ENCODE measurements around the gene ADGRG1. TPM values are rescaled to one million over a fixed set of nuclear protein-coding genes. Genes with fewer than 3 reads are reported as not detected.

The ADGRG1 gene
- total RNA-seq, 2 experiments from 2014 or later = 2.2 to 2.9 TPM

DNA sequence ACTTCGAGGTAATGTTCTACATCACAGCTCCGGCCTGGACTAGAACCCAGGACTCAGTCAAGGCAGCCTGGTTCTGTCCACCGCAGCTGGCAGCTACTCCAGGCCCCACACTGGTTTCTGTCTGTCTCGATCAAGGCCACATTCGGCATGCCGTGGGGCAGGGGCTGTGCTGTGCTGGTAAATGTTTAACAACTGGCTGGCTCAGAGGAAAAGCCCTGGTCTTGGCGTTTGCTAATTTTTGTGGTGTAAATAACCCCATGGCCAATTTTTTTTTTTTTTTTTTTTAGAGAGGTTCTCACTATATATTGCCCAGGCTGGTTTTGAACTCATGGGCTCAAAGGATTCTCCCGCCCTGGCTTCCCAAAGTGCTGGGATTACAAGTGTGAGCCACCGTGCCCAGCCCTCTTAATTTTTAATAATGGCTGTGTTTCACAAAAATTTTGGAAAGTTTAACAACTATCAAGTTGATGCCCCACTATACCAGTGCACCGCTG, 65.8 kb downstream of the ADGRG1 start:
- Mint-ChIP-seq H3K27me3 (peaks cover 15% of the 10 kb centered on the region), H3K36me3 (ENCODE audit: low read depth) (no peaks in the 10 kb centered on the region), H3K27ac (no peak overlapping the region), H3K9me3 (no peaks in the 10 kb centered on the region), H3K4me3 (no peak overlapping the region), H3K4me1 (peaks cover 22% of the 10 kb centered on the region)
- CTCF ChIA-PET = no interaction called here
- POLR2A ChIA-PET = no interaction called here
- no peak for DNase-seq

GRCh38 chr16:57694725-57695679, 66.6 kb downstream of the ADGRG1 start, which contains the start of gene DRC7:
TSS of gene DRC7 (plus strand) at chr16:57694806. CDS start at chr16:57697950, 3,144 bp downstream.
- Mint-ChIP-seq H3K9me3 (no peaks in the 10 kb centered on the region), H3K27me3 (peaks cover 15% of the 10 kb centered on the region), H3K36me3 (ENCODE audit: low read depth) (no peaks in the 10 kb centered on the region), H3K27ac (no peak within 1 kb of the TSS), H3K4me1 (peaks cover 15% of the 10 kb centered on the region), H3K4me3 (no peak within 1 kb of the TSS)
- ChIA-PET POLR2A (no interaction called here), CTCF (no interaction called here)
- peak; percentile 32 for DNase-seq

GRCh38 chr16:57695680-57696069, 67.2 kb downstream of the ADGRG1 start:
- DNase-seq = no peak
- ChIA-PET CTCF (interaction anchor here (0.8 kb wide), 1 partner anchor 12 kb away, joined by 3 read pairs; no protein-coding TSS in a partner anchor), POLR2A (no interaction called here)
- H3K4me1 Mint-ChIP-seq = peaks cover 8% of the 10 kb centered on the region
- no peaks in the 10 kb centered on the region for H3K9me3 Mint-ChIP-seq
- no peaks in the 10 kb centered on the region for H3K36me3 Mint-ChIP-seq (ENCODE audit: low read depth)
- H3K27me3 Mint-ChIP-seq = peaks cover 15% of the 10 kb centered on the region
- H3K4me3 Mint-ChIP-seq = no peak overlapping the region
- no peak overlapping the region for H3K27ac Mint-ChIP-seq

GRCh38 chr16:57696240-57696639, 67.8 kb downstream of the ADGRG1 start:
- no peak overlapping the region for H3K4me3 Mint-ChIP-seq
- ChIA-PET POLR2A (no interaction called here), CTCF (interaction anchor here (0.8 kb wide), 1 partner anchor 13 kb away, joined by 3 read pairs; no protein-coding TSS in a partner anchor)
- no peak for DNase-seq
- H3K36me3 Mint-ChIP-seq (ENCODE audit: low read depth) = no peaks in the 10 kb centered on the region
- no peak overlapping the region for H3K27ac Mint-ChIP-seq
- peaks cover 15% of the 10 kb centered on the region for H3K27me3 Mint-ChIP-seq
- no peaks in the 10 kb centered on the region for H3K9me3 Mint-ChIP-seq
- peaks cover 5% of the 10 kb centered on the region for H3K4me1 Mint-ChIP-seq

GRCh38 chr16:57697896-57698537, 69.6 kb downstream of the ADGRG1 start:
- Mint-ChIP-seq H3K4me1 (peaks cover 5% of the 10 kb centered on the region), H3K9me3 (no peaks in the 10 kb centered on the region), H3K27ac (no peak overlapping the region), H3K27me3 (peaks cover 8% of the 10 kb centered on the region), H3K36me3 (ENCODE audit: low read depth) (no peaks in the 10 kb centered on the region), H3K4me3 (no peak overlapping the region)
- DNase-seq = no peak
- POLR2A ChIA-PET = no interaction called here
- CTCF ChIA-PET = interaction anchor here (0.6 kb wide), 1 partner anchor 162 kb away, joined by 3 read pairs; the partner anchor contains the start of gene CCDC102A

GRCh38 chr16:57698812-57699405, 70.5 kb downstream of the ADGRG1 start:
- Mint-ChIP-seq H3K27ac (no peak overlapping the region), H3K36me3 (ENCODE audit: low read depth) (no peaks in the 10 kb centered on the region), H3K27me3 (peaks cover under 1% of the 10 kb centered on the region), H3K4me3 (no peak overlapping the region), H3K4me1 (peaks cover 5% of the 10 kb centered on the region), H3K9me3 (no peaks in the 10 kb centered on the region)
- CTCF ChIA-PET = interaction anchor here (1.1 kb wide), 2 partner anchors 10 to 59 kb away, joined by 3 read pairs; no protein-coding TSS in a partner anchor
- DNase-seq = no peak
- POLR2A ChIA-PET = no interaction called here

DNA sequence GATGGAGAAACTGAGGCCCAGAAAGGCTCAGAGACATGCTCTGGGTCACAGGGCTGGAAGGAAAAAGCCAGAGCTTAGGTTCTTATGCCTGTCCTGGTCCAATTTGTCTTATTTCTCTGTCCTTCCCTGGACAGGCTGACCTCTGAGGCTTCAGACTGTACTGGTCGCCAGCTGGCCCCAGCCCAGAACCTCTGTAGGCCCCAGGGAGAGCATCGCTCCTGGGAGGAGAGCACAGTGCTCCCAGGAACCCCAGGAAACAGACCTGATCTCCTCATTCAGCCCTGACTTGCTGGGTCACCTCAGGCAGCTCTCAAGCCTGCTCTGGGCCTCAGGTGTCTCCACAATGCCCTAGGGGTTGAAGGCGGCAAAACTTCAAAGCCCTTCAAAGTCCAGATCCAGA, 71.1 kb downstream of the ADGRG1 start:
- CTCF ChIA-PET = interaction anchor here (1.1 kb wide), 2 partner anchors 11 to 58 kb away, joined by 3 read pairs; no protein-coding TSS in a partner anchor
- POLR2A ChIA-PET = no interaction called here
- Mint-ChIP-seq H3K36me3 (ENCODE audit: low read depth) (no peaks in the 10 kb centered on the region), H3K4me1 (peaks cover 5% of the 10 kb centered on the region), H3K27me3 (no peaks in the 10 kb centered on the region), H3K27ac (no peak overlapping the region), H3K4me3 (no peak overlapping the region), H3K9me3 (no peaks in the 10 kb centered on the region)
- DNase-seq = no peak

DNA sequence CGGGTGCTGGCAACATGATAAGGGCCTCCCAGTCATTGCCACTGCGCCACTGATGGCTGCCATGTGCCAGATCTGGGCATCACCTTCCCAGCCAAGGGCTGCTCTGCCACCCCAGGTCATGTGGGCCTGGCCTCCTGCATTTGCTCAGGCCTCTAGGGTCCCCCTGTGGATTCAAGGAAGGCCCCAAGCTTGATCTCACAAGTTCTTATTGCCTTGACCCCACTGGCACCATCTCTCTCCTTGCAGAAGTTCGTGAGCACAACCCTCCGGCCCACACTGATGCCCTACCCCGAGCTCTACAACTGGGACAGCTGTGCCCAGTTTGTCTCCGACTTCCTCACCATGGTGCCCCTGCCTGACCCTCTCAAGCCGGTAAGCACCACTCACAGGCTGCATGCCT, 71.5 kb downstream of the ADGRG1 start:
- Mint-ChIP-seq H3K27me3 (no peaks in the 10 kb centered on the region), H3K4me1 (peaks cover 2% of the 10 kb centered on the region), H3K36me3 (ENCODE audit: low read depth) (no peaks in the 10 kb centered on the region), H3K27ac (no peak overlapping the region), H3K9me3 (no peaks in the 10 kb centered on the region), H3K4me3 (no peak overlapping the region)
- POLR2A ChIA-PET = no interaction called here
- no peak for DNase-seq
- CTCF ChIA-PET = interaction anchor here (1.1 kb wide), 1 partner anchor 58 kb away, joined by 3 read pairs; no protein-coding TSS in a partner anchor

DNA sequence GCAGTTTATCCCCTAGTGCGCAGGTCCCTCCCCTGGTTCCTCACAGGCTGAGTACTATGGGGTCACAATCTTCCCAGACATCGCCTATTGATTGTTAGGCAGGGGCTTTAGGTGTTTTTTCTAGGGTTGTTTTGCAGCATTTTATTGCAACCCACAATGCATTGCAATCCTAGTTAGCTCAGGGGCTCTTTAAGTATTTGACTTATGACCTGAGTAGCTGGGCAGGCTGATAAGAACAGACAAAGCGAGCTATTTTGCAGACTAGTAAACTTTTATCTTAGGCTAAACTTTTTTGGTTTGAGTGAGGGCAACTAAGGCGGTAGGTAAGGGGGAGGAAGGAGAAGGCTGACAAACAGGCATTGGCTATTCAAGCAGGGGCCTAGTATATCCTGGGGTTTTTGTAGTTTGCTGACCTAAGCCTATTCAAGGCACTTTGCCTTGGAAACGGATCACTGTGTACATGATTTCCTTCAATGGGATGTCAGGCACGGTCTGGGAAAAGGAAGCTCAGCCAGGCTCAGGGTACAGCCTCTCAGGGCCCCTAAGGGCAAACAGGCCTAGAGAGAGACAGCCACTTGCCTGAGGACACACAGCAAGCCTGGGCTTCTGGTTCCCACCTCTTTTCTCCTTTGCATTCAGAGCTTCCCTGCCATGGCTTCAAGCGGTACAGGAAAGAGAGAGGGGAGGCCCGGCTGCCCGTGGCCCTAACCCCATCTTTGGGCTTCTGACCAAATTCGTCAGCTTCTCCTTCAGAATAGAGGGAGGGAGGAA, 72.5 kb downstream of the ADGRG1 start:
- H3K4me3 Mint-ChIP-seq = no peak overlapping the region
- H3K4me1 Mint-ChIP-seq = no peaks in the 10 kb centered on the region
- ChIA-PET CTCF (interaction anchor here (0.8 to 1.4 kb wide), 2 partner anchors 9 to 71 kb away, joined by 3 to 4 read pairs; no protein-coding TSS in a partner anchor), POLR2A (no interaction called here)
- no peaks in the 10 kb centered on the region for H3K9me3 Mint-ChIP-seq
- H3K27ac Mint-ChIP-seq = no peak overlapping the region
- no peaks in the 10 kb centered on the region for H3K27me3 Mint-ChIP-seq
- no peaks in the 10 kb centered on the region for H3K36me3 Mint-ChIP-seq (ENCODE audit: low read depth)
- DNase-seq = no peak

GRCh38 chr16:57701759-57702371, 73.4 kb downstream of the ADGRG1 start:
- POLR2A ChIA-PET = no interaction called here
- Mint-ChIP-seq H3K4me3 (no peak overlapping the region), H3K4me1 (no peaks in the 10 kb centered on the region), H3K9me3 (no peaks in the 10 kb centered on the region), H3K36me3 (ENCODE audit: low read depth) (no peaks in the 10 kb centered on the region), H3K27me3 (no peaks in the 10 kb centered on the region), H3K27ac (no peak overlapping the region)
- no peak for DNase-seq
- CTCF ChIA-PET = interaction anchor here (0.8 to 1.4 kb wide), 2 partner anchors 10 to 72 kb away, joined by 3 to 4 read pairs; no protein-coding TSS in a partner anchor

DNA sequence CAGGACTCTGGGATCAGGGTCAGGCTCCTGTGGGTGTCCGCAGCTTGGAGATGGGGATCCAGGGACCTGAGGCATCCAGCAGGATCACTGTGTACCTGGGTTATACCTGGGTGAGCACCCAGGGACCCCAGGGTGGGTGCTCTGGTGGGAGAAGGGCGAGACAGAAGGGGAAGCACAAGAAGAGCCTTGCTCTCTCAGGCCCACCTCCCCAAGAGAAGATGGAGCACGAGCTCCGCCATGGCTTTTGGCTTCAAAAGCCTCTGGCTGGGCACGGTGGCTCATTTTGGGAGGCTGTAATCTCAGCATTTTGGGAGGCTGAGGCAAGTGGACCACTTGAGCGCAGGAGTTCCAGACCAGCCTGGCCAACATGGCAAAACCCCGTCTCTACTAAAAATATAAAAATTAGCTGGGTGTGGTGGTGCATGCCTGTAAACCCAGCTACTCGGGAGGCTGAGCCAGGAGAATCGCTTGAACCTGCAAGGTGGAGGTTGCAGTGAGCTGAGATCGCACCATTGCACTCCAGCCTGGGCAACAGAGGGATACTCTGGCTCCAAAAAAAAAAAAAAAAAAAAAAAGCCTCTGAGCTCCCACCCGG, 75.1 kb downstream of the ADGRG1 start:
- POLR2A ChIA-PET = no interaction called here
- H3K27me3 Mint-ChIP-seq = peaks cover 4% of the 10 kb centered on the region
- no peaks in the 10 kb centered on the region for H3K4me1 Mint-ChIP-seq
- H3K27ac Mint-ChIP-seq = no peak overlapping the region
- no peak for DNase-seq
- CTCF ChIA-PET = no interaction called here
- no peaks in the 10 kb centered on the region for H3K9me3 Mint-ChIP-seq
- H3K36me3 Mint-ChIP-seq (ENCODE audit: low read depth) = no peaks in the 10 kb centered on the region
- no peak overlapping the region for H3K4me3 Mint-ChIP-seq

All from activated CD4-positive, alpha-beta T cell treated with anti-CD3 and anti-CD28 coated beads, Interleukin-2, amount 10 ng/mL, durations not matched to agents 7 days and 5 days (primary cell).